ENCODE results near the gene TRIP4.

DNA sequence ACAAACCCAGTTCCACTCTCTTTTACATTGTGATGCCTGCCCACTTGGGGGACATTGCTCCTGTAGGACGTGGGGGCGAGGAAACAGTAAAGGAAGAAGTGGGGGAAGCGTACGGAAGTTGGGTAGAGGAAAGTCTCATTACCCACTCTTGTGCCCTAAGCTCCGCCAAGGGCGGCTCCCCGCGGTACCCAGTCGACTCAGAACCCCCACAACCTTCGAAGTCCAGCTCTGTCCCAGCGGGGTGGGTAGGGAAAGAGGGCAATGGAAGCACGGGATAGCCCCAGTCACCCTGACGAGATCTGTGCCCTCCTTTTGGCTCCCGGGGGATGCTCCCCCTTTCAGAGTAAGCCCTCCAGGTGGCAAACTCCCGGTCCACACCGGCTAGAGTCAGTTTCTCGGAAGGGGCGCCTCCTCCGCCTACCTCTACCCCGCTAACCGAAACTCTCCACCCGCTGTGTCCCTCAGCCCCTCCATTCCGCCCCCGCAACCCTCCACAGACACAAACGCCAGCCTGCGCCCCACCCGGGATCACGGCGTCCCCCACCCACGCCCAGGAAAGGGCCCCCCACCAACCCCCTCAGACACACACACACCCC lies 32.2 kb upstream of the TRIP4 start:
- TF ChIP-seq CTCF (IDR thresholded peaks at IDR 0.05; ENCODE audit: extremely low read depth in 1 of 2, insufficient read depth in 1 of 2, low read depth in 1 of 2, low read length in 2 of 2) (no peak), POLR2AphosphoS5 (IDR thresholded peaks at IDR 0.05; ENCODE audit: insufficient read depth, low read depth, low read length) (no peak), EZH2 (IDR thresholded peaks at IDR 0.05; ENCODE audit: borderline replicate concordance, low read depth, low read length, severe bottlenecking) (no peak), POLR2A (IDR thresholded peaks at IDR 0.05; ENCODE audit: low read depth, low read length) (no peak), GATA2 (IDR thresholded peaks at IDR 0.05; ENCODE audit: insufficient read depth, insufficient read length, low read depth, low read length) (no peak), MYC (IDR thresholded peaks at IDR 0.05; ENCODE audit: low read depth, low read length) (no peak), FOS (IDR thresholded peaks at IDR 0.05; ENCODE audit: borderline replicate concordance, insufficient read depth, low read length) (no peak)
- TF ChIP-seq, protein P1, sequence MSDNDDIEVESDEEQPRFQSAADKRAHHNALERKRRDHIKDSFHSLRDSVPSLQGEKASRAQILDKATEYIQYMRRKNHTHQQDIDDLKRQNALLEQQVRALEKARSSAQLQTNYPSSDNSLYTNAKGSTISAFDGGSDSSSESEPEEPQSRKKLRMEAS (IDR thresholded peaks at IDR 0.05; ENCODE audit: insufficient read depth, insufficient read length): no peak

Measured in endothelial cell of umbilical vein (primary cell).